Naive thymus-derived CD8-positive, alpha-beta T cell (primary cell): Measurements from ENCODE around the gene NEURL2. TPM values are rescaled to one million over a fixed set of nuclear protein-coding genes. Genes with fewer than 3 reads are reported as not detected.

Experiments used
- ATAC-seq, 2 donors: fragments of 150-1000 bp; cut with Tn5 transposase in 1 of 2; sonication (Bioruptor Pico), chemical (Tn5 transposase) in 1 of 2; 1 replicate in 1 of 2; 2 replicates in 1 of 2; pipeline ENCODE4 v1.10.0; 2021; ENCODE audit warnings: mild to moderate bottlenecking in 2 of 2, moderate library complexity in 2 of 2
- POLR2A ChIA-PET: fragments of 350-600 bp; sonication (Branson Sonifier 250); formaldehyde crosslinking; loops from one replicate; lab custom pipeline; 2021; ENCODE audit warnings: antibody characterized with exemption; lab: Charles Lee
- DNase-seq, 10 donors: peaks; one replicate each; pipeline versions ENCODE4 v3.0.0 to v3.0.0-alpha.2; 2020 to 2022
- H3K27ac Mint-ChIP-seq, 10 donors: one replicate each; pipeline ENCODE4 v1.8.0; 2020 to 2022; ENCODE audit warnings: mild to moderate bottlenecking in 10 of 10, mixed read lengths in 10 of 10, moderate library complexity in 4 of 10, inconsistent platforms in 1 of 10
- H3K27me3 Mint-ChIP-seq, 5 donors: one replicate each; pipeline ENCODE4 v1.8.0; 2021 to 2022; ENCODE audit warnings: mixed read lengths in 5 of 5
- H3K36me3 Mint-ChIP-seq, 3 donors: one replicate each; pipeline ENCODE4 v1.8.0; 2020 to 2022; ENCODE audit warnings: mixed read lengths in 3 of 3, mild to moderate bottlenecking in 2 of 3, inconsistent platforms in 1 of 3
- H3K4me1 Mint-ChIP-seq, 4 donors: one replicate each; pipeline ENCODE4 v1.8.0; 2021 to 2022; ENCODE audit warnings: mixed read lengths in 4 of 4
- H3K4me3 Mint-ChIP-seq, 10 donors: one replicate each; pipeline ENCODE4 v1.8.0; 2020 to 2022; ENCODE audit warnings: mild to moderate bottlenecking in 10 of 10, mixed read lengths in 10 of 10, moderate library complexity in 6 of 10, inconsistent platforms in 1 of 10
- H3K9me3 Mint-ChIP-seq, 9 donors: one replicate each; pipeline ENCODE4 v1.8.0; 2020 to 2022; ENCODE audit warnings: mixed read lengths in 9 of 9, mild to moderate bottlenecking in 3 of 9, inconsistent platforms in 1 of 9, moderate library complexity in 1 of 9
- polyA plus RNA-seq, 3 donors: library from polyadenylated mRNA; unstranded; fragments of 300-500 nt; fragmentation: Illumina TruSeq; gene quantifications; one replicate each; pipeline ENCODE4 v1.2.3, GENCODE V29; 2021
- total RNA-seq, 8 experiments: library from RNA in 2 of 8; stranded (reverse) in 2 of 8; gene quantifications; one replicate each; pipeline ENCODE4 v1.2.3 and lab custom pipeline; 2021 to 2026

The NEURL2 gene
- total and polyA plus RNA-seq, 5 experiments from 2014 or later, result 0.53 to 5.9 (median 2.2) TPM

DNA sequence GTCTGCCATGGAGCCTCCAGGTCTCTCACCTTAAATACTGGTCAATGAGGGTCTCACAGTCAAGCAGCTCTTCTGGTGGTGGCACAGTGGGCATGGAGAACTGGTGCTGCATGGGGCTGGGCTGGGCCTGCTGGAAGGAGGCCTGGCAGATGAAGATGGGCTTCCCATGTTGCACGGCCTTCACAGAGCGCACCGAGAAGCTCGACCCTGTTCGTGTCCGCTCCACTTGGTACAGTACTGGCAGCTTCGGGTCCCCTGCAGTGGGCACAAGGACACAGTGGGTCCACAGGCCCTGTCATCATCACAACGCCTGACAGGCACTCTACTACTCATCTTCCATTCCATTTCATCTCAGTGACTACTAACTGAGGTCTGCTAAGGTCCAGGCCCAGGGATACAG, 42.6 kb downstream of the NEURL2 start:
- DNase-seq (no peak), ATAC-seq (no peak)
- POLR2A ChIA-PET, result interaction anchor here (0.9 kb wide), 1 partner anchor 14 kb away, joined by 4 read pairs; no protein-coding TSS in a partner anchor
- Mint-ChIP-seq H3K4me1 (peaks cover 1 to 12% (median 5%) of the 10 kb centered on the region in 4 donors), H3K27me3 (no peaks in the 10 kb centered on the region), H3K9me3 (no peaks in the 10 kb centered on the region), H3K36me3 (peaks cover 0 to 80% (median 21%) of the 10 kb centered on the region in 3 donors), H3K27ac (peak overlapping the region in 1 of 10 donors; percentile 79), H3K4me3 (no peak overlapping the region)

DNA sequence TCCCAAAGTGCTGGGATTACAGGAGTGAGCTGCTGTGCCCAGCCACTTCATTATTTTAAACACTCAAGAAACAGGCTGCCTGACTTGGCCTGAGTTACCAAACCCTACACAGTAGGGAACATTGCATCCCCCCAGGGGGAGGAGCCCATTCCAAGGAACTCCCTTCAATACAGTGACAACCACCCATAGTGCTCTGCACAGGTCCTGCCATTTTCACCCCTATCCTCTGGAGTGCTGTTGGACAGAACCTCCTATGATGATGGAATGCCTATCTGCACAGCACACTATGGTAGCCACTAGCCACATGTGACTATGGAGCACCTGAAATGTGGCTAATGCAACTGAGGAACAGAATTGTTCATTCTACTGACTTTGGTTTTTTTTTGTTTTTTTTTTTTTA, 45.6 kb downstream of the NEURL2 start:
- Mint-ChIP-seq H3K27ac (no peak overlapping the region), H3K36me3 (peaks cover 0 to 78% (median 9%) of the 10 kb centered on the region in 3 donors), H3K27me3 (no peaks in the 10 kb centered on the region), H3K4me3 (no peak overlapping the region), H3K9me3 (no peaks in the 10 kb centered on the region), H3K4me1 (peaks cover 1 to 12% (median 8%) of the 10 kb centered on the region in 4 donors)
- POLR2A ChIA-PET, result interaction anchor here (0.7 kb wide), 1 partner anchor 9 kb away, joined by 3 read pairs; no protein-coding TSS in a partner anchor
- ATAC-seq (no peak), DNase-seq (no peak)

DNA sequence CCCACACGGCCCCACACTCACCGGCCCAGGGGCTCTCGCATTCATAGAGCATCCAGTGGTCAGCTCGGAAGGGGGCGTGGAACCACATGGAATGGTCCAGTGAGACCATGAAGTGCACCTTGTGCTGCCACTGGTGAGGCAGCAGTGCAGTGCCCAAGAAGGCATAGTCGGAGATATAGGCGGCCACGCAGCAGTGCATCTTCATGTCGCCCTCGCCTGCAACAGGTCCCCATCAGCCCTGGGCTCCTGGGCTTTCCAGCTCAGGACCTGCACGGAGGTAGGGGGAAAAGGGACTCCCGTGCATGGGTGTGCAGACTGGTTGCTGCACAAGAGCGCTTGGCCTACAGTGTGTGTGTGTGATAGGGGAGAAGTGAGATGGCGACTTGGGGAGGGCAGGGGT, 47.5 kb downstream of the NEURL2 start:
- no peak overlapping the region for H3K4me3 Mint-ChIP-seq
- H3K4me1 Mint-ChIP-seq, result peaks cover 0 to 12% (median 5%) of the 10 kb centered on the region in 4 donors
- H3K27me3 Mint-ChIP-seq, result no peaks in the 10 kb centered on the region
- peaks cover 0 to 65% (median 5%) of the 10 kb centered on the region in 3 donors for H3K36me3 Mint-ChIP-seq
- POLR2A ChIA-PET, result no interaction called here
- H3K9me3 Mint-ChIP-seq, result no peaks in the 10 kb centered on the region
- peak overlapping the region in 1 of 10 donors; percentile 35 for H3K27ac Mint-ChIP-seq
- DNase-seq (no peak), ATAC-seq (no peak)

DNA sequence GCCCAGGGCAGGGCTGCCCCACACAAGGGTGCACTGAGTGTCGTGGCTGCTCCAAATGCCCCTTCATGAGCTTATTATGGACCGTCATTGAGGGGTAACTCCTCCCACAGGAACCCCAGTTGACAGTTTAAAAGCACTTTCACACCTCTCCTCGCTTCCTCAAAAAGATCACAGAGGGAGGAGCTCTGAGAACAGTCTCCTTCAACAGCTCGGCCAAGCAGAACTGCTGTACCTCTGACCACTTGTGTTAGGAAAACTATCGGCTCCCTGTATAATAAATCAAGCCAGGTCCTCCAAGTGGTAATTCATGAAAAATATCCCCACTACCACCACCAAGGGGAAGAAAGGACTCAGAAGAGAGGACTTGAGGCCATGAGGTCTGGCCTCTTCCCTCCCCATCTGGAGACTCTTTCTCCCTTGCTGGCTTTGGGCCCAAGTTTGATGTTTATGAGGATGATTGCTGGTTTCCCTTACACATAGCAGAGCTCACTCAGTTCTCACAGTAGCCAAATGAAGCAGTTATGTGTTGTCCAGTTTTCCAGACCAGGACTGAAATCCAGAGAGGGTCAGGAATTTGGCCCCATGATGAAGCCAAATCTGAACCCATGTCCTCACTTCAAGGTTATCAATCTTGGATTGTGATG, 48.7 kb downstream of the NEURL2 start:
- H3K4me3 Mint-ChIP-seq, result no peak overlapping the region
- H3K27ac Mint-ChIP-seq, result peak overlapping the region in 1 of 10 donors; percentile 44
- peaks cover 0 to 57% (median 3%) of the 10 kb centered on the region in 3 donors for H3K36me3 Mint-ChIP-seq
- ATAC-seq (no peak), DNase-seq (no peak)
- POLR2A ChIA-PET, result interaction anchor here (1.1 kb wide), 1 partner anchor 93 kb away, joined by 3 read pairs; the partner anchor contains the start of gene PCIF1
- H3K27me3 Mint-ChIP-seq, result no peaks in the 10 kb centered on the region
- peaks cover 0 to 12% (median 5%) of the 10 kb centered on the region in 4 donors for H3K4me1 Mint-ChIP-seq
- H3K9me3 Mint-ChIP-seq, result no peaks in the 10 kb centered on the region

DNA sequence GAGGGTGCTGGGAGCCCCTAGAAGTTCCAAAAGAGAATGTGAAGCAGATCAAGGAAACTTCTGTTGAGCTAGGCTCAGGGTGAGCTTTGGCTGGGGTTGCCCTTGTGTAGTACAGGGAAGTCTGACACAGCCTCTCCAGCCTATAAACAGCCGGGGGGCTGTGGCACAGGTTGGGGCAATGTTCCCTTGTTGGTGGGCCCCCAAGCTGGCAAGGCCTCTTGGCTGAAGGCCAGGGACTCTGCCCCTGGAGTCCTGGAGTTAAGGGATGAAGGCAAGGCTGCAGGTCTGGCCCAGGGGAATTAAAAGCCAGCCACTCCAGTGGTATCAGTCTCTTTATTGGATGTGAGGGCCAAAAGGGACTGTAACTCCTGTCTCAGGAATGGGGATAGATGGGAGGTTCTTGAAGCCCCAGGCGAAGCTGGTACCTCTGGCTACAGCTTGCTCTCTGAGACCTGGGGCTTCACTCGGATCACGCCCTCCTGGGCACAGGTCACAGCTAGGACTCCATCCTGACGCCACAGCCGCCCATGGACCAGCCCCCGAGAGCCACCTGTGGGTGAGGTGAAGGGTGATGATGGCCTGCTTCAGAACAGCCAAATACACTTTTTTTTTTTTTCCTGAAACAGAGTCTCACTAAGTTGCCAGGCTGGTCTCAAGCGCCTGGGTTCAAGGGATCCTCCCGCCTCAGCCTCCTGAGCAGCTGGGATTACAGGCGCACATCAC, 49.4 kb downstream of the NEURL2 start:
- Mint-ChIP-seq H3K4me3 (no peak overlapping the region), H3K27me3 (no peaks in the 10 kb centered on the region), H3K9me3 (no peaks in the 10 kb centered on the region), H3K27ac (no peak overlapping the region), H3K36me3 (peaks cover 0 to 53% (median 3%) of the 10 kb centered on the region in 3 donors), H3K4me1 (peaks cover 0 to 12% (median 5%) of the 10 kb centered on the region in 4 donors)
- no peak for DNase-seq
- POLR2A ChIA-PET, result interaction anchor here (1.1 kb wide), 2 partner anchors 15 to 93 kb away, joined by 3 read pairs; partner anchors contain the start of gene PCIF1
- ATAC-seq, result no peak

DNA sequence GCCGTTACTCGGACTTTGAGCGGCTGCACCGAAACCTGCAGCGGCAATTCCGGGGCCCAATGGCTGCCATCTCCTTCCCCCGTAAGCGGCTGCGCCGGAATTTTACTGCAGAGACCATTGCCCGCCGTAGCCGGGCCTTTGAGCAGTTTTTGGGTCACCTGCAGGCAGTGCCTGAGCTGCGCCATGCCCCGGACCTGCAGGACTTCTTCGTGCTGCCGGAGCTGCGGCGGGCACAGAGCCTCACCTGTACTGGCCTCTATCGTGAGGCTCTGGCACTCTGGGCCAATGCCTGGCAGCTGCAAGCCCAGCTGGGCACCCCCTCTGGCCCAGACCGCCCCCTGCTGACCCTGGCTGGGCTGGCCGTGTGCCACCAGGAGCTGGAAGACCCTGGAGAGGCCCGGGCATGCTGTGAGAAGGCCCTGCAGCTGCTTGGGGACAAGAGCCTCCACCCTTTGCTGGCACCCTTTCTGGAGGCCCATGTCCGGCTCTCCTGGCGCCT, 50.3 kb downstream of the NEURL2 start:
- peaks cover 0 to 44% (median 0%) of the 10 kb centered on the region in 3 donors for H3K36me3 Mint-ChIP-seq
- DNase-seq (no peak), ATAC-seq (no peak)
- no peak overlapping the region for H3K4me3 Mint-ChIP-seq
- no peak overlapping the region for H3K27ac Mint-ChIP-seq
- no peaks in the 10 kb centered on the region for H3K9me3 Mint-ChIP-seq
- POLR2A ChIA-PET, result interaction anchor here (1.0 to 1.1 kb wide), 2 partner anchors 16 to 17 kb away, joined by 3 read pairs; no protein-coding TSS in a partner anchor
- H3K4me1 Mint-ChIP-seq, result peaks cover 0 to 12% (median 5%) of the 10 kb centered on the region in 4 donors
- H3K27me3 Mint-ChIP-seq, result no peaks in the 10 kb centered on the region

Other genes with a start within 250 kb of the NEURL2 start
- not detected for gene WFDC11, start 221.0 kb downstream of the NEURL2 start, total RNA-seq
- not detected for gene WFDC11, start 221.0 kb downstream of the NEURL2 start, polyA plus RNA-seq
- not detected for gene WFDC13, start 189.2 kb downstream of the NEURL2 start, total RNA-seq
- gene WFDC13, start 189.2 kb downstream of the NEURL2 start, polyA plus RNA-seq, result not detected
- gene WFDC10B, start 186.2 kb downstream of the NEURL2 start, total RNA-seq, result not detected
- not detected for gene WFDC10B, start 186.2 kb downstream of the NEURL2 start, polyA plus RNA-seq
- gene SPINT4, start 168.9 kb downstream of the NEURL2 start, total RNA-seq, result not detected
- gene SPINT4, start 168.9 kb downstream of the NEURL2 start, polyA plus RNA-seq, result not detected
- gene WFDC3, start 99.3 kb downstream of the NEURL2 start, total RNA-seq, result not detected
- gene WFDC3, start 99.3 kb downstream of the NEURL2 start, polyA plus RNA-seq, result under 1 TPM in 1 of 3 donors, not detected in 2; 0.73 TPM
- gene DNTTIP1, start 99.3 kb downstream of the NEURL2 start, total RNA-seq, result 10 to 100 TPM; 18.5 to 26.3 TPM
- gene DNTTIP1, start 99.3 kb downstream of the NEURL2 start, polyA plus RNA-seq, result 10 to 100 TPM; 26.3 to 41.2 (median 29.5) TPM
- gene UBE2C, start 78.6 kb downstream of the NEURL2 start, total RNA-seq, result under 1 TPM in 1 of 2 experiments, not detected in 1; 0.44 TPM
- gene UBE2C, start 78.6 kb downstream of the NEURL2 start, polyA plus RNA-seq, result not detected
- under 1 TPM in 1 of 2 experiments, not detected in 1; 0.58 TPM for gene TNNC2, start 63.9 kb downstream of the NEURL2 start, total RNA-seq
- under 1 TPM in 1 of 3 donors, not detected in 2; 0.53 TPM for gene TNNC2, start 63.9 kb downstream of the NEURL2 start, polyA plus RNA-seq
- gene SNX21, start 57.4 kb downstream of the NEURL2 start, total RNA-seq, result 1 to 10 TPM; 1.3 to 1.8 TPM
- gene SNX21, start 57.4 kb downstream of the NEURL2 start, polyA plus RNA-seq, result 1 to 10 TPM in 2 of 3 donors, under 1 TPM in 1; 0.30 to 2.2 (median 1.4) TPM
- gene ACOT8, start 33.8 kb downstream of the NEURL2 start, total RNA-seq, result 10 to 100 TPM; 29.6 to 33.3 TPM
- 10 to 100 TPM; 37.5 to 46.2 (median 38.4) TPM for gene ACOT8, start 33.8 kb downstream of the NEURL2 start, polyA plus RNA-seq
- 1 to 10 TPM; 4.3 to 4.4 TPM for gene ZSWIM3, start 33.6 kb downstream of the NEURL2 start, total RNA-seq
- 1 to 10 TPM in 1 of 3 donors, under 1 TPM in 2; 0.35 to 2.1 (median 0.65) TPM for gene ZSWIM3, start 33.6 kb downstream of the NEURL2 start, polyA plus RNA-seq
- 10 to 100 TPM; 16.5 to 17.6 TPM for gene ZSWIM1, start 10.0 kb downstream of the NEURL2 start, total RNA-seq
- 1 to 10 TPM in 2 of 3 donors, under 1 TPM in 1; 0.96 to 9.8 (median 1.7) TPM for gene ZSWIM1, start 10.0 kb downstream of the NEURL2 start, polyA plus RNA-seq
- gene SPATA25, start 3.6 kb downstream of the NEURL2 start, total RNA-seq, result 1 to 10 TPM; 4.1 to 4.8 TPM
- under 1 TPM in 2 of 3 donors, not detected in 1; 0.24 to 0.42 TPM for gene SPATA25, start 3.6 kb downstream of the NEURL2 start, polyA plus RNA-seq
- 10 to 100 TPM; 79.1 to 82.7 TPM for gene CTSA, start 127 bp upstream of the NEURL2 start, total RNA-seq
- gene CTSA, start 127 bp upstream of the NEURL2 start, polyA plus RNA-seq, result 100 to 1,000 TPM in 1 of 3 donors, 10 to 100 TPM in 2; 79.5 to 128 (median 90.5) TPM
- gene PLTP, start 20.9 kb upstream of the NEURL2 start, total RNA-seq, result under 1 TPM in 1 of 2 experiments, not detected in 1; 0.27 TPM
- 1 to 10 TPM in 1 of 3 donors, under 1 TPM in 2; 0.18 to 2.2 (median 0.68) TPM for gene PLTP, start 20.9 kb upstream of the NEURL2 start, polyA plus RNA-seq
- gene PCIF1, start 43.5 kb upstream of the NEURL2 start, total RNA-seq, result 10 to 100 TPM; 77.7 to 83.3 TPM
- 10 to 100 TPM; 60.8 to 94.2 (median 78.7) TPM for gene PCIF1, start 43.5 kb upstream of the NEURL2 start, polyA plus RNA-seq
- 10 to 100 TPM; 53.1 to 56.2 TPM for gene ZNF335, start 81.0 kb upstream of the NEURL2 start, total RNA-seq
- gene ZNF335, start 81.0 kb upstream of the NEURL2 start, polyA plus RNA-seq, result 10 to 100 TPM in 1 of 3 donors, 1 to 10 TPM in 2; 6.4 to 13.2 (median 7.8) TPM
- gene MMP9, start 117.7 kb upstream of the NEURL2 start, total RNA-seq, result 1 to 10 TPM in 1 of 2 experiments, under 1 TPM in 1; 0.75 to 1.3 TPM
- not detected for gene MMP9, start 117.7 kb upstream of the NEURL2 start, polyA plus RNA-seq
- 1 to 10 TPM; 1.0 to 1.5 TPM for gene SLC12A5, start 138.0 kb upstream of the NEURL2 start, total RNA-seq
- under 1 TPM in 1 of 3 donors, not detected in 2; 0.83 TPM for gene SLC12A5, start 138.0 kb upstream of the NEURL2 start, polyA plus RNA-seq
- gene NCOA5, start 198.8 kb upstream of the NEURL2 start, total RNA-seq, result 10 to 100 TPM; 42.2 to 43.9 TPM
- 10 to 100 TPM; 13.0 to 36.0 (median 18.4) TPM for gene NCOA5, start 198.8 kb upstream of the NEURL2 start, polyA plus RNA-seq
- 10 to 100 TPM; 10.1 to 11.8 TPM for gene CD40, start 227.1 kb upstream of the NEURL2 start, total RNA-seq
- gene CD40, start 227.1 kb upstream of the NEURL2 start, polyA plus RNA-seq, result 1 to 10 TPM; 2.0 to 4.3 (median 3.1) TPM